GM20431 (cell line): ENCODE measurements around the gene CEMIP.

Source experiments
- in situ Hi-C: fragments of 300-500 bp; cut with MseI, MboI; formaldehyde crosslinking; loops from one replicate; pipeline ENCODE4 v1.15.0; 2020; ENCODE audit warnings: low sequenced_read_pairs; ENCODE audit not compliant: unreplicated experiment

Gene CEMIP

DNA sequence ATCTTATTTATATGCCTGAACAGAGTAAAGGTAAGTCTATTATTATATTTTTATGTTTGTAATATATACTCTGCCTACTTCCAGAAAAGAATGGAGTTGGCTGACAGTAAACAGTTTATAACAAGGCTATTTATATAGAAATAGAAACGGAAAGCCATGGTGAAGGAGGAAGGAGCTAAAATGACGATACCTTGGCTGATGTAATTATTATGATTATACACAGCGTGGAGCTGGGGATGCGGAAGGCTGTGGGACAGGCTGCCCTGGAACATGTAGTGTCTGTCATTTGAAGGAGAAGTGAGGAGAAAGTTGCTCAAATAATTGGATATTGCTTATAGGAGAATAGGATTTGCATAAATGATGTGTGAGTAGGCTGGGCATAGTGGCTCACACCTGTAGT, 37.8 kb downstream of the CEMIP start:
- in situ Hi-C loops, result no loop called here

DNA sequence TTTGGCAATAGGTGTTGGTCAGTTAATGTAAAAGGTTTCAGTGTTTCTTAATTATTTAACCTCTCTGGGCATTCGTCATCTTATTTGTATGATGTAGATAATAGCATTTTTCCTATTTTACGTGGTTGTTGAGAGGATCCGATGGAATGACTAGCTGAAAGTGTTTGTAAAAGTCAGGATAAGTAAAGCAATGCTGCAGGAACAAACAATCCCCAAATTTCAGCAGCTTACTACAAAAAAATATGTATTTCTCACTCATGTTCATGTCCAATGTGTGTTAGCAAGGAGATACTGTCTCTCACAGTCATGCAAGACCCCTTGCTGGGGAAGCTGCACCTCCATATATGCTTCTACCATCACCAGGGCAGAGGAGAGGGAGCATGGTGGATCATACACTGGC, 38.7 kb downstream of the CEMIP start:
- in situ Hi-C loops, result no loop called here

DNA sequence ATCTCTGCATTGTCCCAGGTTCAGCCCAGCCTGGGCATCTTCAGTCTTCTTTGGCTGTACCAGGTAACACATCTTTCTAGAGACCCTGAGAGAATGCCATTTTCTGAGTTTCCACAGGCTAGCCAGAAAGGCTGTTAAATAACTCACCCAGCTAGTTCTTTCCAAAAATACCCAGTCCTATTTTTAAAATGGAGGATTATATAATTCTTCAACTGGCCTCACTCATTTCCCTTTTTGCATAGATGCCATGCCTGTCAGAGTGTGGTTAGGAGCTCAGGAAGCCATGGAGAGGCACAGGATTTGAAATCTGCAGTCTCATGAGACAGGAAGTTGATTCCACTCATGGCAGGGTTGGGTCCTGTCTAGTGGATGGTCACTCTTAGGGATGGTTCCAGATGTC, 39.8 kb downstream of the CEMIP start:
- in situ Hi-C loops, result no loop called here

DNA sequence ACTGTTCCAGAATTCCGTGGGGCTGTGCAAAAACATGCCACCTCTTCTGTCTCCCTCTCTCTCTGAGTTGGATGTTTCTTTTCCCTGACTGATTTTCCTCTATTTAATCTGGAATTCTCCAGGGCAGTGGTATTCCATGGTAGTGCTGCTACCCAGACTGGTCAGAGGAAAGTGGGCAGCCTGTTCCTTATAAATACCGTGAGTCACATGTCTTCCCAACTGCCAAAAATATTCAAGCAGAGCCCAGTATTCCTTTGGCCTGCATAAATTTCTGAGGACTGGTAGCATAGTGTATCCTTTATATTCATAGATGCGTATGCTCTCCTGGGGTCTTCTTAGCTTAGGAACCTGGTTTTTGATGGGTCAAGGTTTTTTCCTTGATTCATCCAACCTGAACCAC, 40.9 kb downstream of the CEMIP start:
- in situ Hi-C loops, result no loop called here

DNA sequence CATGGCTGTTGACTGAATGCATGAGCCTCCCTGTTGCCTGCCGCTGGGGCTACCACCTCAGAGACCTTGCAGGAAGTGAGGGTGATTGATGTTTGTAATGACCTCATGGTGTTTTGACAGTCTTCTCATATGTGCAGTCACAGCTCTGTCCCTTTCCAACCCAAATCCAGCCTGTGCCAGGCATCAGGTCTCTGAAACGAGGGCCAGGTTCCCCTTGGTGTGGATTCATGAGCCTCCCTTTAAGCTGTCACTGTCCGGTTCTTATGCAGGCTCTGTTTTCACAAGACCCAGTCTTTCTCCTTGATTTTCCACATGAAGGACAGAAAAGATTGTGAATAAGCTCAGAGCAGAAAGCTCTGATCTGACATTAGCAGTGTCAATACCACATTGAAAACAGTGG, 43.1 kb downstream of the CEMIP start:
- in situ Hi-C loops, result no loop called here

DNA sequence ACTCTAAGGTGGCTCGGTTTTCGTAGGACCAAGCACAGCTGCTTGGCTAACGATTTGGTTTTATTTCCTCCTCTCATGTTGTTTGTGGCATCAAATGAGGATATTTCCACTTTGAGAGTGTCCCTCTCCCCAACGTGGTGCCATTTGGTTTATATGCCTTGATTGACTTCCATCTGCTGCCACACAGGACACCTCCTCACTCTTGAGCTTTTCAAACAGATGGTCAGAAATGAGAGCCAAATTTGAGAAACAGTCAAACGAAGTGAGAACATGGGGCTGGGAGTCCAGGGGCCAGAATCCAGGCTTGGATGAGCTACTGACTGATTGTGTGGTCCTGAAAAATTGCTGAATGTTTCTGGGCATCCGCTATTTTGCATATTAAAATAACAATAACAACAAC, 43.5 kb downstream of the CEMIP start:
- in situ Hi-C loops, result no loop called here

DNA sequence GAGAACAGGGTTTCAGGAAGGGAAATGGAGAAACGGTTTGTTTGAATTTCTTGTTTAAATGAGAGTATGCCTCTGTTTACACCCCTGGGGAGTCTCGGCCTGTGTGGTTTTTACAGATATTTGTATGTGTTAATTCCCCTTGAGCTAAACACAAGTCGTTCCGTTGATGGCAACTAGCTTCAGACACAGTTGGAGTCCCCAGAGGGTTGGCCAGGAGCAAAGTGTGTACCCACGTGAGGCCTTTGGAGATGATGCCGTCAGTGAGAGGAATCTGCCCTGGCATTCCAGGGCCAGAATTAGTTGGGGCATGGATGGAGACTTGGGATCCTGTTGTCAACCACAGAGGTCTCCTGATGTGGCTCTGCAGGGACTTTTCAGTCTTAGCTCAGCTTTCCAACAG, 44.0 kb downstream of the CEMIP start:
- in situ Hi-C loops, result no loop called here

DNA sequence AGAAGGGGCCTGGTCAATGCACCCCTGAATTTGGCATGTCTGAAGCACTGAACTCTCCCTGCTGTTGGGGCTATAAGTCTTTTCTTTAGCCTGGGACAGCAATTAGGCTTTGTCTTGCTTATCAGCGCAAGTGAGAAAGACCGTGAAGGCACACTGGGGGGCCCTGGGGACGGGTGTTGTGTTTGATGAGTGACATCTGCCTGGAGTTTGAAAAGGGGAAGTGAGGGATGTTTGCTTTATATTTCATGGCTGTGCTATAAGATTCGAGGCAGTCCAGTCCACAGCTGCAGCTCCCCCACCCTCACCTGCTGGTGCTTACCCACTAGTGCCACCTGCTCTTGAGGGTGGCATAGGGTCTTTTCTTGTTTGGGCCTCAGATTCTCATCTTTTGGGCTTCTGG, 44.8 kb downstream of the CEMIP start:
- in situ Hi-C loops, result no loop called here

DNA sequence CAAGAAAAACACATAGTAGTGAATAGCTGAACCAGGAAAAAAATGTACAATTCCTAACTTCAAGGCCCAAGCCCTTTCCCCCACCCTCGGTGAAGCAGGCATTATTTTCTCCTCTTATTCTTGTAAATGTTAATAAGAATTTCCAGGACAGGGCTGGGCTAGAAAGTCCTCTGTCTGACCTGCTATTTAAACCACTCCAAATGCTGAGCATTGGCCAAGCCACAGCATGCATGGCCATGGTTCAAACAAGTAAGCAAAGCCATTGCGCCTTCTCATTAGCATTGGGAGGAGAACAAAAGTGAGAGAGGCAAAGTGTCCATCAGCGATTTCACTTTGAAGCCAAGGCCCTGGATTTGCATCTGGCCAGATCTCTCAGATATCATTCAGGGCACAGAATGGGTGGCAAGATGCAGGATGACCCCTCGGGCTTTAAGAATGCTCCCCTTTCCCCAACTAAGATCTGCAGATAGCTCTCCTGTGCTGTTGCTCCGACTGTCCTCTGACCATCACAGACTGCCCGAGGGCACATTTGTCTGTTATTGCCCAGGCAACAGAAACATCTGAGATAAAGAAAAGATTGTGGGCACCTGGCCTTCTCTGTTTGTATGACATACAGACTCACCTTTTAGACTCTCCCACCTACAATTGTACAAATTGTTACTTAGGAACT, 46.3 kb downstream of the CEMIP start:
- in situ Hi-C loops, result no loop called here

DNA sequence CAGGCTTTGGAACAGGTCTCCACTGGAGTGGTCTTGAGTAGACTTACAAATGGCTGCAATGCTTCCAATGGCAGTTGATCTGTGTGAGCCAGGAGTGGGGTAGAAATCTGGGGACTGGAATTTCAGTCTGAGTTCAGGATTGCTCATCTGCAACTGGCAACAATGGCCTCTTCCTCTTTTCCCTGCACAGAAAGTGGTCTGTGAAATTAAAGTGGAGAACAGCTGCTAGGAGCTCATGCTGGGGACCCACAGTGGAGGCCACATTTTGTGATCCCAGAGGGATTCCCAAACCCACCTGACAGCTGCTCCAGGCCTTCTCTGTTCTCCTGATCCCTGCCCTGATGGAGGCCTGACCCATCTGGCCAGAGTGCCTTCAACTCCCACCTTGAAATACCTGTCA, 49.6 kb downstream of the CEMIP start:
- in situ Hi-C loops, result no loop called here

DNA sequence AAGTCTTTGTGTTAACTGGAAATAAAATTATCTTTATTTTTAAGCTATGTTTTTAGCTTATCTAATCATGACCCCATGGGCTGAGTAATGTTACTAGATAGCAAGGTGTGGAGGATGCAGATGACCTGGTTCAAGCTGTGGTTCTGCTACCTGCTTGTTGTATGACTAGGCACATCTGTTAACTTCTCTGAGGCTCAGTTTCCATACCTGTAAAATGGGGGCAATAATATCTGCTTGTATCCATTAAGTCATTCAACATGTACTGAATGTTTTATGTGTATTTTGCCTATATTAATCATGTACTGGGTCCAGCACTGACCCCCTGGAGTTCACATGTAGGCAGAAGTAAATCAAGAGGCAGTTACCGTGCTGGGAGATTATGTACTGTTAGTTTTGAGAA, 51.5 kb downstream of the CEMIP start:
- in situ Hi-C loops, result no loop called here

DNA sequence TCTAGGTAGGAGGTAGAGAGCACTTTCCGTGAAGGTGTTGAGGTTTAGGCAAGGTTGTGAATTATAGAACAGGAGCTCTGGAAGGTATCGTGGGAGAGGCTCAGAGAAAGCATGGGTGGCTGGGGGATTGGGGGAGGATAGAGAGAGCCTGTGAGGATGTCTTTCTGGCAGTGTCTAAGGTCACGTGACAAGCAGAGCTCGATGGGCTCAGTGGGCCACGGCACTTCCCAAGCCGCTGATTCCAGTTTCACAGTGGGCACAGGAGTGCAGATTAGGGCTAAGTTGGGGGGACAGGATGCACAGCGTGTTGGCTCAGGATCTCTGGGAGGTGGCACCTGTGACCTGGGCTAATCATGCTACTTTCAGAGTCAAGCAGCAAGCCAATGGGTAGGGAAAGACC, 52.0 kb downstream of the CEMIP start:
- in situ Hi-C loops, result no loop called here

DNA sequence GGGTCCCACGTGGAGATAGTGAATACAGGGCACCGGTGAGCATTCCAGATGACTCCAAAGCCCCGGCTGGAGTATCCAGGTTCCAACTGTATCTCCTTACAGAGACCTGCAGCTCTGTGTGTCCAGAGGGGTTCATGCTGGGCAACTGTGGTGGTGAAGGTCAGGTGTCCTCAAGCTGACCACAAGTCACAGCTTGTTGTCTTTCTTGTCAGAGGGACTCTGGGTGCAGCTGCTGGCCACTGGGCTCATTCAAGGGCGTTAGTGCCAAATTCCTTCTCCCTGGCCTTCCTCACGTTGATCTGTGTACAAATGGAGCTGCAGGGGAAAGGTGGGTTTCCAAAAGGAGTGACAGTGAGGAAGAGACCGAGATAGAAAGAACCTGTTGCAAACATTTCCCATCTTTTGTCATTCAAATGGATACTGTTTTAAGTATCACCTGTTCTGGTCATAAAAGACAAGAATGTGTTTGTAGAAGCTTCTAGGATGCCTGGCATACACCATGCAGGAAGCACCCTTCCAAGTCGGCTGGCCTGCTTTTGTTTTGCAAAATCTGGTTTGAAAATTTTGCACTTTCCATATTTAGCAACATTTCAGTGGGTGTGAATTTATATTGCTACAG, 52.5 kb downstream of the CEMIP start:
- in situ Hi-C loops, result no loop called here

DNA sequence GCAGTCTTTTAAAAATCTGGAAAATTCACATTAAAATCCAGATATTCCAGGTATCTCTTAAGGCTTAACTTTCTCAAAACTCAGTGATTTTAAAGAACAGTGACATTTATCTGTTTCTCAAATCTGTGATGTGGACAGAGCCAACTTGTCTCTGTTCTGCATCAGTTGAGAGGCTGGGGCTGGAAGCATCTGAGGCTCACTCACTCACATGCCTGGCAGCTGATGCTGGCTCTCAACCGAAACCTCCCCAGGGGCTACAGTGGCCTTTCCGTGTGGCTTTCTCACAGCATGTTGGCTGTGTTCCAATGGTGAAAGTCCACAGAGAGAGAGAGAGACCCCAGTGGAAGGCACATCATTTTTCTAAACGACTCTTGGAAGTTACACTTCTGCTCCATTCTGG, 53.5 kb downstream of the CEMIP start:
- in situ Hi-C loops, result no loop called here

DNA sequence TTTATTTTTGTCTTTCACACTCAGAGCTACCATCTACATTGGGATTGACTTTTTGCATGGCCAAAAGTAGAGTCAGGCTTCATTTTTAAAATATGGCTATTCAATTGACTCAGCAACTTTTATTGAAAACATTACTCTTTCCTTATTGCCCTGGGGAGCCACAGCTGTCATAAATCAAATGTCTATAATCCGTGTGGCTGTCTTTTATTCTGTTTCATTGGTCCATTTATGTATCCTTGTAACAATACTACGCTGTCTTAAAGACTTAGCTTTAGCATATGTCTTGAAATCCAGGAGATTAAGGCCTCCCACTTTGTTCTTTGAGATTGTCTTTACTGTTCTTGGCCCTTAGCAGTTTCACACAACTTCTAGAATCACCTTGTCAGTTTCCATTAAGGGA, 55.2 kb downstream of the CEMIP start:
- in situ Hi-C loops, result no loop called here

DNA sequence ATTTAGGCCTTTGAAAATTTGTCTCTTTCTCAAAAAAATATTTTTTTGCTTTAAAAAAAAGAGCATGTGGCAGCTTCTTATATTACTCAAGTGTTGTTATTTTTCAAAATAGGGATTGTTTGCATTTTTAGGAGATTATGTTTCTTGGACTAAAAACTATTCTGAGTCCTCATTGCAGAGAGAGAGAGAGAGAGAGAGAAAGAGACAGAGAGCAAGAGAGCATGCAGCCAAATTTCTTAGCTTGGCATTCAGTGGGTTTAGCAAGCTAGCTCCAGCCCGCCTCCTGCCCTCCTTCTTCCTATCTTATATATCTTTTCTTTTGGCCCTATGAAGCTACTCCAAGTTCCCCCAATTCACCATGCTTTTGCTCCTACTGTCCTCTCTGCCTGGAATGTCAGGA, 55.7 kb downstream of the CEMIP start:
- in situ Hi-C loops, result no loop called here

DNA sequence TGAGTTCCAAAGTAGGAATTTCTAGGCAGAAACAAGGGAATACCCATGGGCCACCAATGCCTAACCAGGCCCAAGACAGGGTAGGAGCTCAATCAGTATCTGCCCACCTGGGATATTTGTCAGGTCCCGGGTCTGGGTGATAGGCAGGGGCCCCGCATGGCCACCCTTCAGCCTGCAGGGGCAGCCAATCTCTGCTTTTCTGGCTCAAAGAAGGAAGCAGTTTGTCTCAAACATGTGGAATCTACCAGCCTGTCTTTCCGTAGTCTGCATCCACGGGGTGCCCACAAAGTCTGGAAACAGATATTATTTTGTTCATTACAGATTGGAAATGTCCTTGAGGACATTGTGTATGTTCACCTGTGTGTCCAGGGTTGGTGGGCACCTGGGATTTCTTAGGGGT, 56.2 kb downstream of the CEMIP start:
- in situ Hi-C loops, result no loop called here

DNA sequence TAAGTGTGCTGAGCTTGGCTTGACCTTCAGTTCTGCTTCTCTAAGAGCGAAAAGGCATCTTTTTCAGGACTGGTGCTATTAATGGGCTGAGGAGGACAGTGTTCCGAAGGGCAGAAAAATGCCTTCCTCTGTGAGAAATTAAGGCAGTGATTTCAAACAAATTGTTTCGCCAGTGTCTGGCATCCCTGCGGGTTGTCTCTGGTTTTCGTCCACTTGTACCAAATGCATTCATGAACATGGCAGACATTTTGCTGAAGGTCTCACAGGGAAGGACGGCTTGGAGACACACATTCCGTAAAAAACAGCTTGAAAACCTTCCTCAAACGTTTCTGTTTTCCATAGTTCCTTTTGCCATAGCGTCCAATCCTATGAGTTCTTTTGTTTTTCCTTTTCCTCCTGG, 57.1 kb downstream of the CEMIP start:
- in situ Hi-C loops, result no loop called here

DNA sequence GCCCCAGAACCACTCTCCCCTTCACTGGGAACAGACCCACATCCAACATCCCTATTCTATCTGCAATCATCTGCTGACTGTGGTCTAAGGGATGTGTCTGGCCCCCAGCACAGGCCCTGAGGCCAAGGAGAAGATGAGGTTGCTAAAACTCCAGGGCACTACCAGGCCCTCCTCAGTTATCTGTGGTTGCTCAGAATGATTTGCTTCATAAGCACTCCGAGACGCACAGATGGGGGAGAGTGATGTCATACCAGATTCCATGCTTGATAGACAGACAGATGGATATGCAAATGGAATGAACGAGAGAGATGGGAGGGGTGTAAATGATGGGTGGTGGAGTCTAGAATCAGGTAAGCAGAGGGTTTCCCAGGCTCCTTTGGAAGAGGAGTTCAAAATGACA, 57.8 kb downstream of the CEMIP start:
- in situ Hi-C loops, result no loop called here

DNA sequence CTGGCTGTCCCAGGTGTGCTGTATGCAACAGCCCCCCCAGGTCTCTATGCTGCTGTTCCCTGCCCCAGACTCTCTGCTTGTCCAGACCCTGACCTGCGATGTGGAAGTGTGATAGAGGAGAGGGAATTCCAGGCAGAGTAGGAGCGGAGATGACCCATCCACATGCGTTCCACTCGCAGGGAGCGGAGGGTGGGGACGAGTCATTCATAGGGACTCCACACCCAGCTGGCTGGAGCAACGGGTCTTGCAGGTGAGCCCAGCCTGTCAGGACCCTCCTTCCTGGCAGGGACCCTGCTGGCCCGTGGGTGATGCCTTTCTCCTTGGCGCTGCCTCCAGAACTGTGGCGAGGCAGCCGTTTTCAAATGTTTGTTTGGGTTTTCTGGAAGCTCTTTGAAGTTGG, 58.8 kb downstream of the CEMIP start:
- in situ Hi-C loops, result no loop called here

DNA sequence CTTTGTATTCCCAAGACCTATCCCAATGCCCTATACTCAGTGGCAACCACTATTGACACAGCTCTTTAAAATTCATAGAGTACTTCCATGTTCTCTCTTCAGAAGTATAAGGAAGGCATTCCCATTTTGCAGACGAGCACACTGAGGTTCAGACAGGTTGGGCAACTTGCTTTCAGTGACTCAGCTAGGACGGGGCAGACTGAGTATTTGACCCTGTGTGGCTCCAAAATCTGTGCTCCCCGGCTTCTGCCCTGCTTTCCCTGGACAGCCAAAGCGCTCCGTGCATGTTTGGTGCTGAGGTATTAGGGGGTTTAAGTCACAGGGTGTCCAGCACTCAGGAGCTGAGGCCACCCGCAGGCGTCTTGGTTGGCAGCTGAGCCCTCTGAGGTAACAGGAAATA, 59.5 kb downstream of the CEMIP start:
- in situ Hi-C loops, result no loop called here

DNA sequence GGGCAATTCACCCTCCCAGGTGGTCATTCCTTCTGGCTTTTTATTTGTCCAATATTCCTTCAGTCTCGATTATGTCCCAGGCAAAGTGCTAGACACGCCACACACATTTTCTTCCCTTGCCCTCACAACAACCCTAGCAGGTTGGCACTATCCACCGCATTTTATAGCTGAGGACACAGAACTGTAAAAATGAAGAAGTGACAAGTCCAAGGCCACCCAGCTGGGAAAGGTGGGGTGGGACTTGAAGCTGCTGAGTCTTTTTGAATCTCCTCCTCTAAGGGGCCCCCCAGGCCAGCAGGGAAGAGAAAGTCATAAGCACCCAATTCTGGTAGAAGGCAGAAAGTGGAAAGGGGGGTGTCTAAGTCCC, 60.6 kb downstream of the CEMIP start:
- in situ Hi-C loops, result no loop called here
